Adrenal gland (tissue), 12 donors: ENCODE data around the gene STXBP3. TPM values are rescaled to one million over a fixed set of nuclear protein-coding genes. Genes with fewer than 3 reads are reported as not detected.
A peak's percentile ranks its signal among the peaks of the same experiment; 100 is the strongest.

ENCODE experiments used
- DNase-seq, 7 donors: peaks; one replicate each; pipeline ENCODE4 v3.0.0-alpha.2; 2019 to 2020
- H3K27ac ChIP-seq, 5 donors: fragments of 200-600 bp; sonication (generic) in 4 of 5; 1 replicate in 3 of 5; 2 replicates in 2 of 5; pipeline versions ENCODE4 v1.5.1 to v1.8.0; 2016 to 2020; ENCODE audit warnings: mild to moderate bottlenecking in 1 of 5
- H3K27me3 ChIP-seq: fragments of 200-600 bp; 2 replicates; pipeline ENCODE4 v1.8.0; 2021
- H3K36me3 ChIP-seq, 2 donors: fragments of 200-600 bp; replicated peaks in 1 of 2; 1 replicate in 1 of 2; 2 replicates in 1 of 2; pipeline versions ENCODE4 v1.5.1 to v1.8.0; 2018 to 2022
- H3K4me1 ChIP-seq, 2 donors: fragments of 200-600 bp; replicated peaks in 1 of 2; 1 replicate in 1 of 2; 2 replicates in 1 of 2; pipeline versions ENCODE4 v1.5.1 to v1.8.0; 2018 to 2021
- H3K4me3 ChIP-seq, 4 donors: fragments of 200-600 bp; sonication (generic) in 3 of 4; one replicate each; pipeline ENCODE4 v1.5.1; 2016 to 2018
- H3K9me3 ChIP-seq, 3 donors: fragments of 200-600 bp; sonication (generic) in 1 of 3; replicated peaks in 1 of 3; 1 replicate in 2 of 3; 2 replicates in 1 of 3; pipeline versions ENCODE4 v1.5.1 to v1.8.0; 2016 to 2021
- POLR2A ChIP-seq, 2 donors: fragments of 450-650 bp; IDR thresholded peaks; one replicate each; pipeline ENCODE4 v1.6.1; 2017; ENCODE audit warnings: antibody characterized with exemption in 2 of 2, mild to moderate bottlenecking in 2 of 2, moderate library complexity in 1 of 2
- WGBS, 4 donors: extraction: QIAGEN DNeasy Blood & Tissue Kit in 2 of 4; methylation state at CpG; one replicate each; pipeline versions ENCODE4 v1.1.5 to v1.1.7; 2013 to 2017; 5-methylcytosine and 5-hydroxymethylcytosine counted together
- intact Hi-C, 2 donors: fragments of 100-400 bp; cut with DNase I; formaldehyde crosslinking; loops; one replicate each; pipeline versions ENCODE4 v1.14.1 to v1.15.0; 2022 to 2023
- polyA plus RNA-seq, 3 donors: library from polyadenylated mRNA; stranded (reverse); fragments of 200-250 nt in 2 of 3; fragments of 350-450 nt in 1 of 3; fragmentation: Illumina TruSeq in 1 of 3; extraction: RNeasy Lipid Tissue Mini Kit (QIAGEN cat#74804) in 1 of 3; gene quantifications; one replicate each; pipeline ENCODE4 v1.2.3, GENCODE V29; 2013 to 2014
- total RNA-seq, 9 donors: library from RNA; depleted of rRNA in 4 of 9; stranded (reverse); fragments of >200 nt in 4 of 9; fragments of 120-200 nt in 1 of 9; fragmentation: NEBNext Ultra II Directional in 1 of 9; extraction: Animal tissue kit (Norgen Biotek cat#: 25700) in 1 of 9; gene quantifications; one replicate each; pipeline versions ENCODE4 v1.1.0 to v1.2.4, GENCODE V29; 2013 to 2023
- TF ChIP-seq, protein P1 (sequence below), 6 experiments: fragments of 450-650 bp in 4 of 6; fragments of 200-600 bp in 2 of 6; sonication (generic) in 1 of 6; IDR thresholded peaks; 1 replicate in 5 of 6; 2 replicates in 1 of 6; pipeline versions ENCODE4 v1.5.1 to v1.8.0; 2016 to 2021; ENCODE audit warnings: antibody characterized with exemption in 6 of 6, mild to moderate bottlenecking in 2 of 6, moderate library complexity in 1 of 6
- donor health status: healthy with polysubstance abuse.
- donor health status: Bipolar disorder and iron deficiency.
- donor health status: DM: yes; HTN: yes; CAD: no.
- donor health status: DM: no; HTN: no; CAD: no.
- donor health status: DM: no; HTN: no; CAD: no.
- donor health status: DM: yes; HTN: yes; CAD: no.

STXBP3 gene
- total and polyA plus RNA-seq, 12 donors = 35.1 to 63.2 (median 43.8) TPM

- 81 to 92% (median 87%) methylated on average over 3 of the region's 3 CpGs for WGBS, 4 donors
- intact Hi-C loops = loop anchor here in 1 of 2 donors (5.0 kb wide), 1 partner anchor 71 kb away; no protein-coding TSS in a partner anchor
- TF ChIP-seq, protein P1, sequence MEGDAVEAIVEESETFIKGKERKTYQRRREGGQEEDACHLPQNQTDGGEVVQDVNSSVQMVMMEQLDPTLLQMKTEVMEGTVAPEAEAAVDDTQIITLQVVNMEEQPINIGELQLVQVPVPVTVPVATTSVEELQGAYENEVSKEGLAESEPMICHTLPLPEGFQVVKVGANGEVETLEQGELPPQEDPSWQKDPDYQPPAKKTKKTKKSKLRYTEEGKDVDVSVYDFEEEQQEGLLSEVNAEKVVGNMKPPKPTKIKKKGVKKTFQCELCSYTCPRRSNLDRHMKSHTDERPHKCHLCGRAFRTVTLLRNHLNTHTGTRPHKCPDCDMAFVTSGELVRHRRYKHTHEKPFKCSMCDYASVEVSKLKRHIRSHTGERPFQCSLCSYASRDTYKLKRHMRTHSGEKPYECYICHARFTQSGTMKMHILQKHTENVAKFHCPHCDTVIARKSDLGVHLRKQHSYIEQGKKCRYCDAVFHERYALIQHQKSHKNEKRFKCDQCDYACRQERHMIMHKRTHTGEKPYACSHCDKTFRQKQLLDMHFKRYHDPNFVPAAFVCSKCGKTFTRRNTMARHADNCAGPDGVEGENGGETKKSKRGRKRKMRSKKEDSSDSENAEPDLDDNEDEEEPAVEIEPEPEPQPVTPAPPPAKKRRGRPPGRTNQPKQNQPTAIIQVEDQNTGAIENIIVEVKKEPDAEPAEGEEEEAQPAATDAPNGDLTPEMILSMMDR (IDR thresholded peaks at IDR 0.05) = no peak
- no peak for TF ChIP-seq POLR2A (IDR thresholded peaks at IDR 0.05)
- H3K9me3 ChIP-seq = no peaks in the 10 kb centered on the region
- no peak for DNase-seq
- no peaks in the 10 kb centered on the region for H3K27me3 ChIP-seq
- no peak overlapping the region for H3K27ac ChIP-seq
- peaks cover 3 to 20% of the 10 kb centered on the region in 2 donors for H3K4me1 ChIP-seq
- H3K36me3 ChIP-seq = no peaks in the 10 kb centered on the region
- no peak overlapping the region for H3K4me3 ChIP-seq
Observed at GRCh38 chr1:108826081-108826635, 79.7 kb downstream of the STXBP3 start.

- DNase-seq = peak; percentile 67 to 92 (median 80)
- Histone ChIP-seq H3K27ac (peak overlapping the region in 2 of 5 donors; percentile 51 to 86), H3K27me3 (no peaks in the 10 kb centered on the region), H3K4me3 (no peak overlapping the region), H3K4me1 (peaks cover 3 to 20% of the 10 kb centered on the region in 2 donors), H3K36me3 (no peaks in the 10 kb centered on the region), H3K9me3 (no peaks in the 10 kb centered on the region)
- WGBS, 4 donors = 33 to 37% (median 36%) methylated on average over 11 to 12 of the region's 12 CpGs
- no peak for TF ChIP-seq POLR2A (IDR thresholded peaks at IDR 0.05)
- TF ChIP-seq, protein P1 (IDR thresholded peaks at IDR 0.05) = peak; percentile 62 to 87 (median 79)
- intact Hi-C loops = loop anchor here in 1 of 2 donors (5.0 kb wide), 1 partner anchor 69 kb away; no protein-coding TSS in a partner anchor
Observed at GRCh38 chr1:108828074-108828961, 81.8 kb downstream of the STXBP3 start.

- Histone ChIP-seq H3K9me3 (no peaks in the 10 kb centered on the region), H3K4me3 (no peak overlapping the region), H3K27ac (peak overlapping the region in 4 of 5 donors; percentile 61 to 92 (median 79)), H3K27me3 (no peaks in the 10 kb centered on the region), H3K4me1 (peaks cover 3 to 20% of the 10 kb centered on the region in 2 donors), H3K36me3 (no peaks in the 10 kb centered on the region)
- TF ChIP-seq, protein P1 (IDR thresholded peaks at IDR 0.05) = no peak
- no peak for TF ChIP-seq POLR2A (IDR thresholded peaks at IDR 0.05)
- intact Hi-C loops = loop anchor here in 1 of 2 donors (5.0 kb wide), 1 partner anchor 68 kb away; no protein-coding TSS in a partner anchor
- WGBS, 4 donors = 53 to 71% (median 60%) methylated on average over 6 of the region's 6 CpGs
- no peak for DNase-seq
Observed at GRCh38 chr1:108829498-108829916, 83.0 kb downstream of the STXBP3 start.
